GM12874 (cell line): ENCODE data around the gene VPS13C.

Experiments
- CTCF ChIP-seq: IDR thresholded peaks from 2 replicates; pipeline ENCODE4 v1.5.1; 2011; ENCODE audit warnings: low read depth, mild to moderate bottlenecking, control low read depth, low read length, moderate library complexity; ENCODE audit not compliant: insufficient read depth

The VPS13C gene

GRCh38 chr15:62060113-62060895, at the start of gene VPS13C:
Gene VPS13C, minus strand, starts transcription at chr15:62060447. Its CDS starts 73 bp downstream, at chr15:62060374.
- TF ChIP-seq CTCF: peak; percentile 84

- no peak for TF ChIP-seq CTCF
Observed at GRCh38 chr15:62109437-62109836, 49.2 kb upstream of the VPS13C start.

- no peak for TF ChIP-seq CTCF
Observed at GRCh38 chr15:62108411-62108810, 48.2 kb upstream of the VPS13C start.

GRCh38 chr15:62107571-62108121, 47.4 kb upstream of the VPS13C start:
- no peak for TF ChIP-seq CTCF

- no peak for TF ChIP-seq CTCF
Observed at GRCh38 chr15:62106096-62106495, 45.8 kb upstream of the VPS13C start.

- TF ChIP-seq CTCF: no peak
Observed at GRCh38 chr15:62105266-62105665, 45.0 kb upstream of the VPS13C start.

GRCh38 chr15:62104846-62105245, 44.6 kb upstream of the VPS13C start:
- TF ChIP-seq CTCF: no peak
